H9 (cell line): ENCODE results near the gene TENM4. TPM values are rescaled to one million over a fixed set of nuclear protein-coding genes. Genes with fewer than 3 reads are reported as not detected.

Experiments used
- DNase-seq: peaks from one replicate; pipeline ENCODE4 v3.0.0-alpha.2; 2017
- H2AFZ ChIP-seq: one replicate; pipeline ENCODE4 v1.6.1; 2013; ENCODE audit warnings: mild to moderate bottlenecking, low read length, control low read depth, moderate library complexity
- H2AK5ac ChIP-seq: 2 replicates; pipeline ENCODE4 v1.6.1; 2013; ENCODE audit warnings: low read length, control low read depth, mixed read lengths; ENCODE audit not compliant: insufficient read length
- H2BK120ac ChIP-seq: one replicate; pipeline ENCODE4 v1.6.1; 2013; ENCODE audit warnings: low read depth, mild to moderate bottlenecking, low read length, control low read depth, inconsistent platforms; ENCODE audit not compliant: poor library complexity, severe bottlenecking
- H2BK12ac ChIP-seq: 2 replicates; pipeline ENCODE4 v1.6.1; 2013; ENCODE audit warnings: low read length, control low read depth, mixed read lengths, low read depth; ENCODE audit not compliant: insufficient read length
- H2BK15ac ChIP-seq: 2 replicates; pipeline ENCODE4 v1.6.1; 2013; ENCODE audit warnings: low read depth, low read length, control low read depth
- H2BK20ac ChIP-seq: one replicate; pipeline ENCODE4 v1.6.1; 2013; ENCODE audit warnings: low read depth, mild to moderate bottlenecking, low read length, control low read depth, inconsistent platforms; ENCODE audit not compliant: poor library complexity, severe bottlenecking
- H2BK5ac ChIP-seq: 2 replicates; pipeline ENCODE4 v1.6.1; 2013; ENCODE audit warnings: low read length, control low read depth, mixed read lengths; ENCODE audit not compliant: insufficient read length
- H3K14ac ChIP-seq: 2 replicates; pipeline ENCODE4 v1.6.1; 2013; ENCODE audit warnings: low read length, control low read depth; ENCODE audit not compliant: insufficient read depth
- H3K18ac ChIP-seq: 2 replicates; pipeline ENCODE4 v1.6.1; 2013; ENCODE audit warnings: low read depth, mild to moderate bottlenecking, mixed read lengths, low read length, control low read depth; ENCODE audit not compliant: insufficient read length
- H3K23ac ChIP-seq: 2 replicates; pipeline ENCODE4 v1.6.1; 2013; ENCODE audit warnings: low read length, control low read depth, mixed read lengths, low read depth; ENCODE audit not compliant: insufficient read length
- H3K23me2 ChIP-seq: 2 replicates; pipeline ENCODE4 v1.6.1; 2013; ENCODE audit warnings: low read depth, mild to moderate bottlenecking, mixed read lengths, low read length, control low read depth; ENCODE audit not compliant: insufficient read length, poor library complexity, severe bottlenecking
- H3K27ac ChIP-seq: 2 replicates; pipeline ENCODE4 v1.5.1; 2013; ENCODE audit warnings: low read length, control low read depth, mixed read lengths, low read depth; ENCODE audit not compliant: insufficient read length
- H3K27me3 ChIP-seq: 2 replicates; pipeline ENCODE4 v1.6.1; 2013; ENCODE audit warnings: low read length, control low read depth, inconsistent platforms; ENCODE audit not compliant: insufficient read depth
- H3K4ac ChIP-seq: 2 replicates; pipeline ENCODE4 v1.6.1; 2013; ENCODE audit warnings: low read depth, mild to moderate bottlenecking, control low read depth, inconsistent platforms, low read length, moderate library complexity
- H3K4me1 ChIP-seq: 2 replicates; pipeline ENCODE4 v1.6.1; 2013; ENCODE audit warnings: low read length, control low read depth, inconsistent platforms; ENCODE audit not compliant: insufficient read depth
- H3K4me2 ChIP-seq: 2 replicates; pipeline ENCODE4 v1.6.1; 2013; ENCODE audit warnings: low read length, control low read depth, mixed read lengths; ENCODE audit not compliant: insufficient read length, insufficient read depth
- H3K56ac ChIP-seq: 2 replicates; pipeline ENCODE4 v1.6.1; 2013; ENCODE audit warnings: low read depth, mild to moderate bottlenecking, mixed read lengths, low read length, control low read depth; ENCODE audit not compliant: insufficient read length
- H3K79me1 ChIP-seq: 2 replicates; pipeline ENCODE4 v1.6.1; 2013; ENCODE audit warnings: low read depth, mild to moderate bottlenecking, moderate library complexity, low read length, control low read depth, inconsistent platforms; ENCODE audit not compliant: insufficient read depth, poor library complexity, severe bottlenecking
- H3K79me2 ChIP-seq: 2 replicates; pipeline ENCODE4 v1.6.1; 2013; ENCODE audit warnings: low read length, control low read depth, inconsistent platforms; ENCODE audit not compliant: insufficient read depth
- H3K9ac ChIP-seq: 2 replicates; pipeline ENCODE4 v1.6.1; 2013; ENCODE audit warnings: low read length, control low read depth, mixed read lengths; ENCODE audit not compliant: insufficient read length; ENCODE audit errors: extremely low read depth
- H3K9me3 ChIP-seq: one replicate; pipeline ENCODE4 v1.6.1; 2013; ENCODE audit warnings: low read depth, low read length, inconsistent platforms; ENCODE audit not compliant: control insufficient read depth
- H3T11ph ChIP-seq: one replicate; pipeline ENCODE4 v1.6.1; 2013; ENCODE audit warnings: mild to moderate bottlenecking, low read length, control low read depth, inconsistent platforms
- H4K20me1 ChIP-seq: one replicate; pipeline ENCODE4 v1.6.1; 2013; ENCODE audit not compliant: control insufficient read depth, insufficient read length, insufficient read depth
- H4K5ac ChIP-seq: 2 replicates; pipeline ENCODE4 v1.6.1; 2013; ENCODE audit warnings: low read depth, mild to moderate bottlenecking, mixed read lengths, low read length, control low read depth; ENCODE audit not compliant: insufficient read length
- H4K8ac ChIP-seq: replicated peaks from 2 replicates; pipeline ENCODE4 v1.6.1; 2013; ENCODE audit warnings: low read length, control low read depth, mixed read lengths, low read depth; ENCODE audit not compliant: insufficient read length
- H4K91ac ChIP-seq: 2 replicates; pipeline ENCODE4 v1.6.1; 2013; ENCODE audit warnings: low read depth, mild to moderate bottlenecking, moderate library complexity, mixed read lengths, low read length, control low read depth; ENCODE audit not compliant: insufficient read length
- H3K27ac Mint-ChIP-seq, 3 experiments: 2 replicates in 2 of 3; 3 replicates in 1 of 3; pipeline ENCODE4 v1.8.0; 2020 to 2021; ENCODE audit warnings: mixed read lengths in 3 of 3, mild to moderate bottlenecking in 1 of 3, moderate library complexity in 1 of 3
- H3K27me3 Mint-ChIP-seq: 2 replicates; pipeline ENCODE4 v1.8.0; 2021; ENCODE audit warnings: low read depth, mild to moderate bottlenecking, moderate library complexity, mixed read lengths
- H3K36me3 Mint-ChIP-seq, 3 experiments: 2 replicates in 2 of 3; 3 replicates in 1 of 3; pipeline ENCODE4 v1.8.0; 2020 to 2021; ENCODE audit warnings: low read depth in 3 of 3, mixed read lengths in 3 of 3; ENCODE audit not compliant: insufficient read depth in 1 of 3
- H3K4me1 Mint-ChIP-seq, 2 experiments: 2 replicates each; pipeline ENCODE4 v1.8.0; 2020; ENCODE audit warnings: mixed read lengths in 2 of 2
- H3K4me3 Mint-ChIP-seq, 2 experiments: 2 replicates in 1 of 2; 3 replicates in 1 of 2; pipeline ENCODE4 v1.8.0; 2020 to 2021; ENCODE audit warnings: mild to moderate bottlenecking in 2 of 2, mixed read lengths in 2 of 2, moderate library complexity in 1 of 2
- H3K9me3 Mint-ChIP-seq, 2 experiments: 2 replicates in 1 of 2; 3 replicates in 1 of 2; pipeline ENCODE4 v1.8.0; 2020; ENCODE audit warnings: mild to moderate bottlenecking in 2 of 2, mixed read lengths in 2 of 2, moderate library complexity in 1 of 2
- WGBS: extraction: QIAGEN DNeasy Blood & Tissue Kit; methylation state at CpG from one replicate; pipeline ENCODE4 v1.1.7; 2013; ENCODE audit warnings: missing lambda C conversion rate, low lambda C conversion rate, mixed read lengths; ENCODE audit not compliant: insufficient read length; ENCODE audit errors: extremely low coverage; 5-methylcytosine and 5-hydroxymethylcytosine counted together
- total RNA-seq: library from RNA; stranded (reverse); gene quantifications from 2 replicates; pipeline ENCODE4 v1.2.1, GENCODE V29; 2021
- TF ChIP-seq, protein P1 (sequence below): fragments of 200-600 bp; sonication (generic); conservative IDR thresholded peaks from 3 replicates; pipeline ENCODE4 v1.8.0; 2021; ENCODE audit warnings: antibody characterized with exemption, mild to moderate bottlenecking

TENM4 gene
- total RNA-seq, 1 experiment from 2014 or later, result 4.6 TPM

GRCh38 chr11:79358258-79358657 lies 82.6 kb downstream of the TENM4 start:
- Histone ChIP-seq H3K23me2 (no peaks in the 10 kb centered on the region), H3K56ac (no peak overlapping the region), H3K9ac (no peak overlapping the region), H4K8ac (no peak overlapping the region), H3K27ac (no peak overlapping the region), H2BK5ac (no peak overlapping the region), H3K18ac (no peak overlapping the region), H2BK20ac (no peak overlapping the region), H3K79me2 (no peaks in the 10 kb centered on the region), H3K4me1 (no peaks in the 10 kb centered on the region), H2BK15ac (no peak overlapping the region), H3K27me3 (no peaks in the 10 kb centered on the region), H4K91ac (no peak overlapping the region), H3K9me3 (no peaks in the 10 kb centered on the region), H2BK12ac (no peak overlapping the region), H4K5ac (no peak overlapping the region), H3K4me2 (no peak overlapping the region), H3K4ac (no peak overlapping the region), H3K79me1 (no peaks in the 10 kb centered on the region), H4K20me1 (no peaks in the 10 kb centered on the region), H2AK5ac (no peak overlapping the region), H3K23ac (no peak overlapping the region), H3T11ph (no peak overlapping the region), H2BK120ac (no peak overlapping the region), H3K14ac (no peak overlapping the region), H2AFZ (no peak overlapping the region)
- DNase-seq, result no peak
- Mint-ChIP-seq H3K4me1 (no peaks in the 10 kb centered on the region), H3K27ac (peak overlapping the region in 1 of 3 experiments; percentile 49; a peak in 1 of 7 replicates), H3K27me3 (no peaks in the 10 kb centered on the region; the same call in 1 of the 2 replicates), H3K36me3 (no peaks in the 10 kb centered on the region), H3K4me3 (no peak overlapping the region), H3K9me3 (no peaks in the 10 kb centered on the region)
- TF ChIP-seq, protein P1, sequence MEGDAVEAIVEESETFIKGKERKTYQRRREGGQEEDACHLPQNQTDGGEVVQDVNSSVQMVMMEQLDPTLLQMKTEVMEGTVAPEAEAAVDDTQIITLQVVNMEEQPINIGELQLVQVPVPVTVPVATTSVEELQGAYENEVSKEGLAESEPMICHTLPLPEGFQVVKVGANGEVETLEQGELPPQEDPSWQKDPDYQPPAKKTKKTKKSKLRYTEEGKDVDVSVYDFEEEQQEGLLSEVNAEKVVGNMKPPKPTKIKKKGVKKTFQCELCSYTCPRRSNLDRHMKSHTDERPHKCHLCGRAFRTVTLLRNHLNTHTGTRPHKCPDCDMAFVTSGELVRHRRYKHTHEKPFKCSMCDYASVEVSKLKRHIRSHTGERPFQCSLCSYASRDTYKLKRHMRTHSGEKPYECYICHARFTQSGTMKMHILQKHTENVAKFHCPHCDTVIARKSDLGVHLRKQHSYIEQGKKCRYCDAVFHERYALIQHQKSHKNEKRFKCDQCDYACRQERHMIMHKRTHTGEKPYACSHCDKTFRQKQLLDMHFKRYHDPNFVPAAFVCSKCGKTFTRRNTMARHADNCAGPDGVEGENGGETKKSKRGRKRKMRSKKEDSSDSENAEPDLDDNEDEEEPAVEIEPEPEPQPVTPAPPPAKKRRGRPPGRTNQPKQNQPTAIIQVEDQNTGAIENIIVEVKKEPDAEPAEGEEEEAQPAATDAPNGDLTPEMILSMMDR, result no peak
- WGBS, result no CpG with 5 or more reads among the region's 5 CpGs
